Urothelium cell line (cell line): Measurements from ENCODE around the gene RFFL.
A peak's percentile ranks its signal among the peaks of the same experiment; 100 is the strongest.
"Not testable (repeated sequence)": the region's sequence is repeated elsewhere in the genome, so short reads cannot be mapped to it uniquely, and the experiment has no call there.

ENCODE experiments used
- DNase-seq: peaks from one replicate; pipeline ENCODE4 v3.0.0; 2011; ENCODE audit warnings: low spot score, mixed read lengths
- FAIRE-seq: peaks from 2 replicates; lab custom pipeline; 2011; peaks lifted over from hg19 to GRCh38; lab: Jason Lieb, UNC

RFFL gene

GRCh38 chr17:35051183-35051578 lies 12.3 kb downstream of the RFFL start:
- FAIRE-seq (no peak), DNase-seq (no peak)

- no peak for DNase-seq
- no peak for FAIRE-seq
Measured at GRCh38 chr17:35050170-35050569, 13.3 kb downstream of the RFFL start.

- no peak for DNase-seq
- FAIRE-seq, result no peak
Measured at GRCh38 chr17:35048685-35049379, 14.7 kb downstream of the RFFL start.

- no peak for FAIRE-seq
- no peak for DNase-seq
Measured at GRCh38 chr17:35046740-35047283, 16.7 kb downstream of the RFFL start.

GRCh38 chr17:35046245-35046644 lies 17.3 kb downstream of the RFFL start:
- FAIRE-seq, result no peak
- DNase-seq, result no peak

- DNase-seq, FAIRE-seq: not testable (repeated sequence)
Measured at GRCh38 chr17:35045458-35045979, 18.0 kb downstream of the RFFL start.

- DNase-seq, result no peak
- no peak for FAIRE-seq
Measured at GRCh38 chr17:35044181-35044580, 19.3 kb downstream of the RFFL start.

GRCh38 chr17:35041390-35041789 lies 22.1 kb downstream of the RFFL start:
- FAIRE-seq (no peak), DNase-seq (no peak)

GRCh38 chr17:35038453-35038852 lies 25.1 kb downstream of the RFFL start:
- DNase-seq, result no peak
- no peak for FAIRE-seq

GRCh38 chr17:35030780-35031179 lies 32.7 kb downstream of the RFFL start:
- DNase-seq (no peak), FAIRE-seq (no peak)

GRCh38 chr17:35028531-35029262 lies 34.8 kb downstream of the RFFL start:
- FAIRE-seq, result no peak
- DNase-seq, result no peak

GRCh38 chr17:35028097-35028496 lies 35.4 kb downstream of the RFFL start:
- not testable (repeated sequence) for FAIRE-seq

GRCh38 chr17:35025541-35025940 lies 38.0 kb downstream of the RFFL start:
- FAIRE-seq (no peak), DNase-seq (no peak)

More at GRCh38 chr17:35028097-35028496, 35.4 kb downstream of the RFFL start:
- DNase-seq, result not testable (repeated sequence)

GRCh38 chr17:35023538-35023937 lies 40.0 kb downstream of the RFFL start:
- DNase-seq (no peak), FAIRE-seq (no peak)

- FAIRE-seq (no peak), DNase-seq (peak; percentile 60)
Measured at GRCh38 chr17:35022536-35023063, 40.9 kb downstream of the RFFL start.

GRCh38 chr17:35021520-35022380 lies 41.8 kb downstream of the RFFL start:
- no peak for DNase-seq
- no peak for FAIRE-seq

- DNase-seq (no peak), FAIRE-seq (no peak)
Measured at GRCh38 chr17:35019386-35020179, 43.9 kb downstream of the RFFL start.

- FAIRE-seq (no peak), DNase-seq (no peak)
Measured at GRCh38 chr17:35018814-35019213, 44.7 kb downstream of the RFFL start.

GRCh38 chr17:35017021-35017420 lies 46.5 kb downstream of the RFFL start:
- FAIRE-seq, result no peak

GRCh38 chr17:35016369-35016768 lies 47.1 kb downstream of the RFFL start:
- DNase-seq, result no peak
- FAIRE-seq, result no peak

More at GRCh38 chr17:35017021-35017420, 46.5 kb downstream of the RFFL start:
- no peak for DNase-seq
